Measurements from ENCODE around the gene ITPR2.
"Not testable (repeated sequence)": the region's sequence is repeated elsewhere in the genome, so short reads cannot be mapped to it uniquely, and the experiment has no call there.

Gene ITPR2

GRCh38 chr12:26551385-26551784 is 281.6 kb downstream of the ITPR2 start:
- no peak for DNase-seq

DNA sequence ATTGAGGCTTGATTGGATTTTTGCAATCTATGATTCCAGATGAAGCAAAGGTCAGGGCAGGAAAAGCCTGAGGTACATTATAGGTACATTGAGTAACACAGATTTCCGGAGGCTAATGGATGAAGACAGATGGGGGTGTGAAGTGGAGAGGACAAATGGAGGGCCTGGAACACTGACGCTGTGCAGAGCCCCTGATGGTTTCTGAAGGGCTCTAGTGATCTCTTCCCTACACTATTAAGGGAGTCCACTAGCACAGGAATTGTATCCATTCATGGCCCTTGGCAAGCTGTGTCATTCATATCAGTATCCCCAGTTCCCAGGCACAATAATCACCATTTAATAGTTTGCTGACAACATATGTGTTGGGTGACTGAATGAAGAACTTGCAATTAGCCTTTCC is 284.8 kb downstream of the ITPR2 start:
- no peak for DNase-seq

GRCh38 chr12:26546535-26547314 is 286.3 kb downstream of the ITPR2 start:
- DNase-seq: no peak

DNA sequence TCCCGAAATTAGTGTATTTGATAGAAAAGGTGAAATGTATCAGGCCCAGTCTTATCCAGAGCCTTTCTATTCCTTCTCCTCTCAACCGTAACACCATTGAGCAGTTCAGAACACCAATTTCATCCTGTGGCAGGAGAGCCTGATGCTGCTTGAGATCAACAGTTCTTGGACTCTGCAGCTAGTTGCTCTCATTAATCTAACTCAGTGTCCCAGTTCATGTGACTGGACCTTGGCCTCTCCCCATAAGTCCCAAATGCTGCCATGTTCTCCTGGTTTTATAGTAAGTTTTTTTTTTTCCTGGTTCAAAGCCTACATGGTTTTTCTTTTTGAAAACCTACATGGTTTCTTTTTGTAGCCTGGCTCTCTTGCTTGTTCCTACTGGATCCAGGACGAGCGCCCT is 293.9 kb downstream of the ITPR2 start:
- DNase-seq: no peak

DNA sequence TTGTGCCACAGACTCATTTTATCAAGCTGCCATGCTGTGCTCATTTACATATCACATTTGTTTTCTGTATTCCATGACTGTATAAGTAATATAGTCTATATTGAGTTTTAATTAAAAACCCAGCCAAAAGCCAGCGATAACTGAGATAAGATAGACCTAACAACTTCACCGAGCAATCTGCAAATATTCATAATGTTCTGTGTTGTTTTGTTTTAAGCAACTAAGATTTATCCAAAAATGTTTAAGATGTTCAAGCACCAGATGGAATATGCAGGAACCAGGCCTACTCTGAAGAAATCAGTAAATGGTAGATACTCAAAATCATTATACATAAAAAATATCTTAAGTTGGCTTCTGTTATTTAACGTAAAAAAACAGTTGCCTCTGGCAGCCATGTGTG is 295.3 kb downstream of the ITPR2 start:
- DNase-seq: no peak

DNA sequence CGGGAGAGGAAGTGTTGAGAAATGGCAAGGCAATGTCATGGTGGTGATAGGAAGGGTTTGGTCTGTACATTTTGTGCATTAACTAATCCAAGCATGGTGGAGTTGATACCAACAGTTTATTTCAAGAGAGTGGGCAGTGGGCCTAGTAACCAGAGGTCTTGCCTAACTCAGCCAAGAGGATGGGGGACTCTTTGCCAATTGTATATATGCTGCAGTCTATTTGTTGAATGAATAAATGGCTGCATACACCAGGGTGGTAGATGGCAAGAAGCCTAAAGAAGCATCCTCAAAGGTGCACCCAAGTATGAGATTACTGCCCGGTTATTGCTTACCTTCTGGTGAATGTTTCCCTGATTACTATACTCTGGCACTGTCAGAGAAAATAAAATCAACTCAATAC is 295.9 kb downstream of the ITPR2 start:
- no peak for DNase-seq

- DNase-seq: no peak
Measured at GRCh38 chr12:26535826-26536225, 297.2 kb downstream of the ITPR2 start.

- DNase-seq: no peak
Measured at GRCh38 chr12:26534071-26534470, 298.9 kb downstream of the ITPR2 start.

GRCh38 chr12:26533211-26533610 is 299.8 kb downstream of the ITPR2 start:
- no peak for DNase-seq

DNA sequence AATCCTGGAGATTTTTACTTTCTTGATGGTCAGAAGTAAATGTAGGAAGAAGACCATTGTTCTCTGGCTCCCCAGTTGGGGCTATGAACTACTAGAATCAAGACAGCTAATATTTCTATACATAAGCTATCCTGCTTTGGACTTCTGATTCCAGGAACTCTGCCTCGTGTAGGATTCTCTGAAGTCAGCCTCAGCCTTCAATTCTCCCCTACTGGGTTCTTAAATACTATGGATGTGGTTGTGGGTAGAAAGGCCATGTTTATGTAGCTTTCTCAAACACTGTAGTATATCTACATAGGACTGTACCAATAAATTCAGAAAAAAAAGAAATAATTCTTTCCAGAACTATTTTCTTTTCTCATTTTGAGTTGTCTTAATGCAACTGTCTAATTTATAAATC is 302.5 kb downstream of the ITPR2 start:
- no peak for DNase-seq

DNA sequence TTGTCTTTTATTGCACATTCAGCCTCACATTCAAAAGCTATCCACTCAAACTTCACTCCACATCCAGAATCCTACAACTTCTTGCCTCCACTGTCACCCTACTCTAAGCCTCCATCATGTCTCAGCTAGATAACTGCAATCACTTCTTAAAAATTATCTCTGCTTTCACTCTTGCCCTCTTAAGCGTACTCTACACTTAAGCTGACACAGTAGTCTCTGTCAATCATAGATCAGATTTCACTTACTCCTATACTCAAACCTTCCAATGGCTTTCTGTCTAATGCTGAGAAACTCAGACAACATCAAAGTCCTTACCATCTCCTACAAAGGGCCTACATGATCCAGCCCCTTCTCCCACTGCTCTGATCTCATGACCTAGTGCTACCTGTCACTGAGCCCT is 304.1 kb downstream of the ITPR2 start:
- DNase-seq: no peak

DNA sequence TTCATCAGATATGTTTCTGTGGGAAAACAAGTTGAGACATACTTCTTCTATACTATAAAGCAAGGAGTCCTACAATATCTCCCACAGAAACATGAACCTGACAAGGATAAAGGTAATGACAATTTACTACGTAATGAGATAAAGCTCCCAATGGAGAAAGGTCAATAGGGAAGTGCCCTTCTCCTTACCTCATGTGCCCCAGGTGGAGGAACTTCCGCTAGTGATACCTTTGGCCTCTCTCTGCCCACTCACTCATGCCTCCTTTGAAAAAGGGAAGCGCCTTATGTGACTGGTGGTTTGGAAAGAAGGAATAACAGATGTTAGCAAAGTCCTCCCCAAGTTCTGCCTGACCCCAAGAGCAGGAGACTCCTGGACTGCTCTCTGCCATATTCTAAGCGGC is 305.3 kb downstream of the ITPR2 start:
- DNase-seq: no peak

DNA sequence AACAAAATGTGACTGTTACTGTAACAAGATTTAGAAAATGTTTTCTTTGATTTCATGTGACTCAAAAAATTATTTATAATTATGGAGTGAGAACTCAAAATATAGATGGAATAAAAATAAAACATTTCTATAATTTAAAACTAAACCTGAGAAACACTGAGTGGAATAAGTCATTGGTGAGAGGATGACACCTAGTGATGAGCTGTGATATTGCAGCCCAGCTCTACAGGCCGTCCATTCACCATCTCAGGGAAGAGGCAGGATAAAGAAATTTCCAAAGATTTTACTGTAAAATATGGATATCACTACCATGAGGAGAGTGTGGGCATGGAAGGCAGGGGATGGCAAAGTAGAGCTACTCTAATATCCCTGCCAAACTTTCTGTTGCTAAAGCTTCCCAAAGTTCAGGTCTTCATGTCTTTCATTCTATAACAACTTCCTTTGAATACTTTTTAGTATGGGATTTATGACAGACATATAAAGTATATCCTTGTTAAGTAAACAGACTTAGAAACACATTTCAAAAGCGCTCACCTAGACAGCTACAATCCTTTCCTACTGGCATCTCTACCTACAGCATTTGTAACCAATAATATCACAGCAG is 308.0 kb downstream of the ITPR2 start:
- no peak for DNase-seq

DNA sequence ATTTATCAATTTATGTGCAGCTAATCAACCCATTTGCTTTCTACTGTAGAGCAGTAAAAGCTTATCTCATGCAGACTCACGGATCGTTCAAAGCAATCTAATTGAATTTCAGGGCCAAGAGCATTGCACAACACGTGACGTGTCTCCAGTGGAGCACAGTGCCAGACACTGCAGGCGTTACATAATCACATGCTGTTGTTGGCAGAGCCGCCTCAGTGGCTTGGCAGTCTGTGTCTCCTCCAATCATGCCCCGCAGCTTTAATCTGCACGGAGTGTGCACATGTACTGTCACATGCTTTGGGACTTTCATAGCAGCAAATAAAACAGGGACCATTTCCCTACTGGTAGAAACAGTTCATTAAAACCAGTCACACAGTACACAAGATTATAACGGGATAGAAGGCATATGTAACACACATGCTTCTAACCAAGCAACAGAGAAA is 309.3 kb downstream of the ITPR2 start:
- DNase-seq: no peak

DNA sequence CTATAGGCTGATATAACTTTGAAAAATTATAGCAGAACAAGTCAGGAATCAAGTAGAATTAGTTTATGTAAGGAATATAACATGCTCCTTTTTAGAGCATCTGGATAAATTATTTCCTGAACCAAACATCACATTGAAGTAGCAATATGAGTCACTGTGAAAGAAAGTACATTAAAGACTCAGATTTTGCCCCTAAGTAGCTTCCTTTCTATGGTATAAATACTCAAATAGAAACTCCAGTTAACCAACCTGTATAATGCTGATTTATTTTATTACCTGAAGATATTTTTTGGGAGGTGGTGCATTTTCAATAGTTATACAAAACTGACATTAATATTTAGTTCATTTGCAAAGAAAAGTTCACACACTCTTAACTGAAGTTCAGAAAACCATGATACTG is 312.1 kb downstream of the ITPR2 start:
- DNase-seq: no peak

GRCh38 chr12:26520109-26520508 is 312.9 kb downstream of the ITPR2 start:
- no peak for DNase-seq

- DNase-seq: no peak
Measured at GRCh38 chr12:26519462-26519861, 313.5 kb downstream of the ITPR2 start.

DNA sequence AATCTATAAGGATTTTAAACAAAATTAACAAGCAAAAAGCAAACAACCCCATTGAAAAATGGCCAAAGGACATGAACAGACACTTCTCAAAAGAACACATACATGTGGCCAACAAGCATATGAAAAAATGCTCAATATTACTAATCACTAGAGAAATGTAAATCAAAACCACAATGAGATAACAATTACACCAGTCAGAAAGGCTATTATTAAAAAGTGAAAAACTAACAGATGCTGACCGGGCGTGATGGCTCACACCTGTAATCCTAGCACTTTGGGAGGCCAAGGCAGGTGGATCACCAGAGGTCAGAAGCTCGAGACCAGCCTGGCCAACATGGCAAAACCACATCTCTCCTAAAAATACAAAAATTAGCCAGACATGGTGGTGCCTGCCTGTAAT is 315.7 kb downstream of the ITPR2 start:
- DNase-seq: not testable (repeated sequence)

GRCh38 chr12:26514364-26514763 is 318.6 kb downstream of the ITPR2 start:
- DNase-seq: no peak

- DNase-seq: no peak
Measured at GRCh38 chr12:26513363-26514043, 319.5 kb downstream of the ITPR2 start.

DNA sequence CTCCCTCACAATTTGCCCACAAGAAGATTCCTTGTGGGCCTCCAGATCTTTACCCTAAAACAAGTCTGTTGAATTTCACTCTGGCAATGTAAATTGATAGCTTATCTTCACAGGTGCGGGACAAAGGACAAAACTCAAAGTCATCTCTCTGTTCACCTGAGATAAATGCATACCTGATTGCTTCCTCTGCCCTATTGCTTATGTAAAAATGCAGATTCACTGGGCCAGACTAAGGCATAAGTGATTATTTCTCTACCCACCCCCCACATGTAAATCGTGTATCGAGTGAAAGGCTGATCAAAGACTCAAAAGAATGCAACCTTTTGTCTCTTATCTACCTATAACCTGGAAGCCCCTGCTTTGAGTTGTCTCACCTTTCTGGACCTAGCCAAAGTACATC is 320.8 kb downstream of the ITPR2 start:
- DNase-seq: no peak

DNA sequence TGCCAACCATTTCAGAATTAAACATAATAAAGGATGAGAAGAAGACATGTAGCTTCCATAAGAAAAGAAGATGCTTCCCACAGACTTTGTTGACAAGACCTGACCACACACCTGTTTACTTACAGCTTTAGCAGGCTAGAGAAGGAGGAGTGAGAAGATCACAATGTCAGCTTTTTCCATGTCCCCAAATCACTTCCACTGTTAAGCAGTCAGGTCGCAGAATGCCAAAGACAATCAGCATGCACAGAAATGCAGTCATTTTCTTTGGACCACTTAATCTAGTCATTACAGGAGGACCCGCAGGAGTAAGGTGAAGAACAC is 322.7 kb downstream of the ITPR2 start:
- no peak for DNase-seq

- DNase-seq: no peak
Measured at GRCh38 chr12:26507613-26508012, 325.4 kb downstream of the ITPR2 start.

DNA sequence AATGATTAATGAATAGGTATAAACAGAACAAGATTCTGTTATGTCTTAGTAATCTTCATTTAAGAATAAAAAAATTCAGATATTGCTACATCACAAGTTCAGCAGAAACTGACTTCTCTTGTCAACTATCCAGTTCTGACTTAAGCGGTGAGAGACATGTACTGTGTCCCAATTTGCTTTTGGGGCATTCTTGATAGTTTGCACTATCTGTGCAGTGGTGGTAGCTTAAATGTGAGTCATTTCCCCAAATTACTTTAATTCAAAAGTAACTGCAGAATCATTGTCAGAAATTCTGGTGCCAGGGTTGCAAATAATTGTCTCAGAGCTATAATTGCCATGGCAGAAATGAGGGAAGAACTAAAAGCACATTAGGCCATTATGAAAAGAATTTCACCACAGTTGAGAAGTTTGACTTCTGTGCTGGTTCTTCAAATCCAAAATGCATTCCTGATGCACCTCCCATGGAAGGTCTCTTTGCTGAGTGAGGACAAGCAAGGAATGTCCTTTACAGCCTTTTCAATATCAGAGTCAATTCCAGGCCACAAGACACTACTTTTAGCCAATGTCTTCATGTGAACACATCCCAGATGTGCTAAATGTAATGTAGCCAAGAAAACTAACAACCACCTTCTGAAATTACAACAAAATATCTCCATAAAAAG is 332.9 kb downstream of the ITPR2 start:
- DNase-seq: no peak

Measured in stimulated activated CD4-positive, alpha-beta T cell treated with anti-CD3 and anti-CD28 coated beads, Interleukin-4, amount 100 ng/mL, for 4 hours (primary cell).